Measurements from ENCODE around the gene YOD1. TPM values are rescaled to one million over a fixed set of nuclear protein-coding genes. Genes with fewer than 3 reads are reported as not detected.

Gene YOD1
- total and polyA plus RNA-seq, 2 of the 4 experiments (the other 2 are of a cell fraction), result 1.8 to 5.4 TPM

DNA sequence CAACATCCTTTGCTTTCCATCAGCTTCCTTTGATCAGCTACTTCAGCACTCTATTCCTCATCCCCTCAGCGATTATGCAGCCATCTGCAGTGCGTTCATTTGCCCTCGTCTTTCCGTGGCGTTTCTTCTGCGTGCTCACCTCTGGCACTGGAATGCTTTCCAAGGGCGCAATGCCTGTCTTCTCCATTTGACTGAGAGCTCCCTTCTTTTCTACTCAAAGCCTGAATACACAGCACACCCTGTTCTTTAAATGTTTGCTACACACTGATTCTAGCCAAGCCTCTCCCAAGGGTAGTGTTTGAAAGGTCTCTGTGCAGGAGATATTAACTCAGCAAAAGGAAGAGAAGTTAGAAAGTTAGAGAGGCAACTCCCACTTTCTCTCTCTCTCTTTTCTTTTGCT lies 41.1 kb downstream of the YOD1 start:
- Histone ChIP-seq H3K27me3 (ENCODE audit: control insufficient read depth, insufficient read depth, low read length) (peaks cover 6% of the 10 kb centered on the region; the same call in 1 of the 2 replicates), H2AK9ac (replicated peaks; ENCODE audit: low read depth, low read length, poor library complexity) (no peak overlapping the region), H3K36me3 (ENCODE audit: control insufficient read depth, insufficient read depth, low read length) (no peaks in the 10 kb centered on the region), H3K4me2 (ENCODE audit: low read depth, low read length) (no peak overlapping the region), H3K4me1 (ENCODE audit: control insufficient read depth, insufficient read depth, low read length) (peaks cover 6% of the 10 kb centered on the region), H3K9me3 (ENCODE audit: control insufficient read depth, insufficient read depth, low read length) (no peaks in the 10 kb centered on the region; the same call in 1 of the 2 replicates), H3K79me1 (ENCODE audit: low read depth in 1 of 2, low read length in 2 of 2) (no peaks in the 10 kb centered on the region), H3K27ac (ENCODE audit: insufficient read depth, low read length) (no peak overlapping the region), H3K56ac (ENCODE audit: extremely low read depth, insufficient read depth, low read length) (no peak overlapping the region), H2BK15ac (ENCODE audit: low read depth, low read length) (no peak overlapping the region), H2BK120ac (ENCODE audit: low read depth, low read length) (no peak overlapping the region; the same call in 1 of the 2 replicates), H3K9me1 (ENCODE audit: insufficient read depth, low read length) (peaks cover 6% of the 10 kb centered on the region), H4K5ac (ENCODE audit: low read depth, low read length) (no peak overlapping the region), H3K9ac (ENCODE audit: low read depth, low read length) (no peak overlapping the region), H3K23ac (ENCODE audit: low read depth, low read length) (no peak overlapping the region), H4K20me1 (ENCODE audit: insufficient read depth, low read length) (no peaks in the 10 kb centered on the region), H3K18ac (ENCODE audit: low read depth, low read length) (no peak overlapping the region), H3K4ac (ENCODE audit: low read depth, low read length) (no peak overlapping the region), H2AK5ac (ENCODE audit: low read depth, low read length) (no peak overlapping the region; the same call in 1 of the 2 replicates), H4K8ac (ENCODE audit: low read depth in 2 of 2, low read length in 2 of 2) (no peak overlapping the region), H3K14ac (replicated peaks; ENCODE audit: low read depth, low read length) (no peak overlapping the region), H2AFZ (replicated peaks; ENCODE audit: low read length, poor library complexity) (peak overlapping the region; percentile 56), H4K91ac (ENCODE audit: insufficient read depth, low read depth, low read length) (no peak overlapping the region), H3K4me3 (ENCODE audit: insufficient read depth, low read depth, low read length) (no peak overlapping the region), H2BK20ac (ENCODE audit: low read depth, low read length) (no peak overlapping the region), H2BK5ac (ENCODE audit: low read depth, low read length, poor library complexity, severe bottlenecking) (no peak overlapping the region)
- ATAC-seq (ENCODE audit: low read depth) (no peak), DNase-seq (no peak)
- in situ Hi-C loops (cut with MboI; ENCODE audit: low sequenced_read_pairs), result no loop called here
- TF ChIP-seq MAFK (IDR thresholded peaks at IDR 0.05; ENCODE audit: low read depth, low read length), result no peak
- no peak for TF ChIP-seq CHD1 (IDR thresholded peaks at IDR 0.05; ENCODE audit: low read depth, low read length)
- TF ChIP-seq RFX5 (IDR thresholded peaks at IDR 0.05; ENCODE audit: low read depth, low read length), result no peak
- TF ChIP-seq RAD21 (IDR thresholded peaks at IDR 0.05; ENCODE audit: low read length), result no peak
- TF ChIP-seq SMC3 (IDR thresholded peaks at IDR 0.05; ENCODE audit: low read depth, low read length), result no peak
- no peak for TF ChIP-seq POLR2A (IDR thresholded peaks at IDR 0.05; ENCODE audit: low read depth, low read length)
- TF ChIP-seq MAZ (IDR thresholded peaks at IDR 0.05; ENCODE audit: borderline replicate concordance, low read depth, low read length), result no peak
- TF ChIP-seq RCOR1 (IDR thresholded peaks at IDR 0.05; ENCODE audit: insufficient replicate concordance, low read length), result no peak
- TF ChIP-seq, protein P1, sequence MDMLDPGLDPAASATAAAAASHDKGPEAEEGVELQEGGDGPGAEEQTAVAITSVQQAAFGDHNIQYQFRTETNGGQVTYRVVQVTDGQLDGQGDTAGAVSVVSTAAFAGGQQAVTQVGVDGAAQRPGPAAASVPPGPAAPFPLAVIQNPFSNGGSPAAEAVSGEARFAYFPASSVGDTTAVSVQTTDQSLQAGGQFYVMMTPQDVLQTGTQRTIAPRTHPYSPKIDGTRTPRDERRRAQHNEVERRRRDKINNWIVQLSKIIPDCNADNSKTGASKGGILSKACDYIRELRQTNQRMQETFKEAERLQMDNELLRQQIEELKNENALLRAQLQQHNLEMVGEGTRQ (IDR thresholded peaks at IDR 0.05; ENCODE audit: low read depth, low read length), result no peak
- TF ChIP-seq NFE2L2 (IDR thresholded peaks at IDR 0.05; ENCODE audit: low read depth, low read length), result no peak
- no peak for TF ChIP-seq CTCF (conservative IDR thresholded peaks at IDR 0.05; ENCODE audit: low read depth, low read length)
- TF ChIP-seq CEBPB (IDR thresholded peaks at IDR 0.05; ENCODE audit: low read depth, low read length), result no peak
- no peak for TF ChIP-seq MXI1 (IDR thresholded peaks at IDR 0.05; ENCODE audit: borderline replicate concordance, low read depth, low read length)
- TF ChIP-seq BHLHE40 (IDR thresholded peaks at IDR 0.05; ENCODE audit: low read depth, low read length), result no peak
- no peak for TF ChIP-seq FOS (IDR thresholded peaks at IDR 0.05; ENCODE audit: low read depth, low read length)
- TF ChIP-seq, protein P2, sequence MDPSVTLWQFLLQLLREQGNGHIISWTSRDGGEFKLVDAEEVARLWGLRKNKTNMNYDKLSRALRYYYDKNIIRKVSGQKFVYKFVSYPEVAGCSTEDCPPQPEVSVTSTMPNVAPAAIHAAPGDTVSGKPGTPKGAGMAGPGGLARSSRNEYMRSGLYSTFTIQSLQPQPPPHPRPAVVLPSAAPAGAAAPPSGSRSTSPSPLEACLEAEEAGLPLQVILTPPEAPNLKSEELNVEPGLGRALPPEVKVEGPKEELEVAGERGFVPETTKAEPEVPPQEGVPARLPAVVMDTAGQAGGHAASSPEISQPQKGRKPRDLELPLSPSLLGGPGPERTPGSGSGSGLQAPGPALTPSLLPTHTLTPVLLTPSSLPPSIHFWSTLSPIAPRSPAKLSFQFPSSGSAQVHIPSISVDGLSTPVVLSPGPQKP (IDR thresholded peaks at IDR 0.05; ENCODE audit: borderline replicate concordance, low read depth, low read length), result no peak
- 49% methylated on average over 6 of the region's 7 CpGs; no CpG with 5 or more reads in 1 of the 2 experiments for WGBS, 2 experiments (ENCODE audit: extremely low coverage in 2 of 2, insufficient read length in 1 of 2)
- ChIA-PET CTCF (no interaction called here), POLR2A (ENCODE audit: unreplicated experiment) (no interaction called here)
- dilution Hi-C loops (cut with HindIII; ENCODE audit: low sequenced_read_pairs, unreplicated experiment), result no loop called here
- intact Hi-C loops (cut with micrococcal nuclease), result no loop called here
- BruUV-seq (replicated peaks), result no TSS peak

Data from IMR-90 (cell line).